Measurements from ENCODE around the gene FLYWCH1.

The FLYWCH1 gene

DNA sequence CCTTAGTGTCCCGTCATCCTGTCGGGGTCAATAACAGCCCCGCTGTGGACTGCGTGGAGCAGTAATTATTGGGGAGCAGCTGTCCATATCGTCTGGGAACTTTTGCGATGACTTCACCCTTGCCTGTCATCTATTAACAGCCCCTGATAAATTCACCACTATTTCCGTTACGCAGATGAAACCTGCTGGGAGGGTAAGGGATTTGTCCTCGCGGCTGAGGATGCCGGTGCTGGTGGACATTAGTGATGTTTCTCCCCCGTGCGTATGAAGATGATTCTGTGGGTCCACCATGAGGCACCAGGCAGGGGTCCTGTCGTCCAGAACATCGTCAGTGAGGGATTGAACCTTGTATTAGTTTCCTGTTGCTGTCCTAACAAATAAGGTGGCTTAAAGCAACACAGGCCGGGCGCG lies 27.7 kb upstream of the FLYWCH1 start:
- TF ChIP-seq, protein P1, sequence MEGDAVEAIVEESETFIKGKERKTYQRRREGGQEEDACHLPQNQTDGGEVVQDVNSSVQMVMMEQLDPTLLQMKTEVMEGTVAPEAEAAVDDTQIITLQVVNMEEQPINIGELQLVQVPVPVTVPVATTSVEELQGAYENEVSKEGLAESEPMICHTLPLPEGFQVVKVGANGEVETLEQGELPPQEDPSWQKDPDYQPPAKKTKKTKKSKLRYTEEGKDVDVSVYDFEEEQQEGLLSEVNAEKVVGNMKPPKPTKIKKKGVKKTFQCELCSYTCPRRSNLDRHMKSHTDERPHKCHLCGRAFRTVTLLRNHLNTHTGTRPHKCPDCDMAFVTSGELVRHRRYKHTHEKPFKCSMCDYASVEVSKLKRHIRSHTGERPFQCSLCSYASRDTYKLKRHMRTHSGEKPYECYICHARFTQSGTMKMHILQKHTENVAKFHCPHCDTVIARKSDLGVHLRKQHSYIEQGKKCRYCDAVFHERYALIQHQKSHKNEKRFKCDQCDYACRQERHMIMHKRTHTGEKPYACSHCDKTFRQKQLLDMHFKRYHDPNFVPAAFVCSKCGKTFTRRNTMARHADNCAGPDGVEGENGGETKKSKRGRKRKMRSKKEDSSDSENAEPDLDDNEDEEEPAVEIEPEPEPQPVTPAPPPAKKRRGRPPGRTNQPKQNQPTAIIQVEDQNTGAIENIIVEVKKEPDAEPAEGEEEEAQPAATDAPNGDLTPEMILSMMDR (IDR thresholded peaks at IDR 0.05; ENCODE audit: borderline replicate concordance, extremely low read depth, low read length, poor library complexity, severe bottlenecking), result no peak
- TF ChIP-seq EZH2 (IDR thresholded peaks at IDR 0.05; ENCODE audit: borderline replicate concordance, low read depth, low read length, severe bottlenecking), result no peak
- peak overlapping the region; percentile 76; the same call in 1 of the 2 replicates for H3K27ac ChIP-seq (ENCODE audit: low read length)
- no peak for ATAC-seq (ENCODE audit: insufficient read depth, low read depth)

GRCh38 chr16:2894231-2894630 lies 17.5 kb upstream of the FLYWCH1 start:
- H3K4me3 ChIP-seq (ENCODE audit: low read depth in 1 of 2, low read length in 2 of 2), result no peak overlapping the region

More for the DNA sequence above, 27.7 kb upstream of the FLYWCH1 start:
- Histone ChIP-seq H3K9me3 (ENCODE audit: insufficient read depth, low read length, severe bottlenecking) (peaks cover 10% of the 10 kb centered on the region), H3K79me2 (ENCODE audit: insufficient read depth, low read length) (peaks cover 21% of the 10 kb centered on the region), H3K4me1 (ENCODE audit: insufficient read depth, low read length) (peaks cover 24% of the 10 kb centered on the region), H4K20me1 (ENCODE audit: insufficient read depth, low read length) (no peaks in the 10 kb centered on the region), H3K4me2 (ENCODE audit: insufficient read depth, low read length) (peak overlapping the region; percentile 94), H2AFZ (ENCODE audit: low read depth, low read length) (peak overlapping the region; percentile 86; the same call in 1 of the 2 replicates), H3K36me3 (ENCODE audit: insufficient read depth, low read length) (no peaks in the 10 kb centered on the region; the same call in 1 of the 2 replicates), H3K4me3 (ENCODE audit: low read depth in 1 of 2, low read length in 2 of 2) (peak overlapping the region; percentile 80 to 83; a peak in 3 of 4 replicates), H3K9ac (ENCODE audit: low read depth, low read length) (peak overlapping the region; percentile 94), H3K27me3 (ENCODE audit: insufficient read depth, low read length, poor library complexity) (no peaks in the 10 kb centered on the region)
- no peak for DNase-seq

GRCh38 chr16:2895813-2896212 lies 15.9 kb upstream of the FLYWCH1 start:
- no peak for ATAC-seq (ENCODE audit: insufficient read depth, low read depth)
- Histone ChIP-seq H3K79me2 (ENCODE audit: insufficient read depth, low read length) (peaks cover 3% of the 10 kb centered on the region), H4K20me1 (ENCODE audit: insufficient read depth, low read length) (peaks cover 4% of the 10 kb centered on the region; the same call in 1 of the 2 replicates), H3K9me3 (ENCODE audit: insufficient read depth, low read length, severe bottlenecking) (no peaks in the 10 kb centered on the region), H3K27ac (ENCODE audit: low read length) (no peak overlapping the region), H3K9ac (ENCODE audit: low read depth, low read length) (no peak overlapping the region), H3K4me3 (ENCODE audit: low read depth in 1 of 2, low read length in 2 of 2) (no peak overlapping the region), H3K27me3 (ENCODE audit: insufficient read depth, low read length, poor library complexity) (no peaks in the 10 kb centered on the region), H3K36me3 (ENCODE audit: insufficient read depth, low read length) (peaks cover 33% of the 10 kb centered on the region), H2AFZ (ENCODE audit: low read depth, low read length) (no peak overlapping the region), H3K4me2 (ENCODE audit: insufficient read depth, low read length) (no peak overlapping the region), H3K4me1 (ENCODE audit: insufficient read depth, low read length) (no peaks in the 10 kb centered on the region)
- DNase-seq, result no peak
- TF ChIP-seq, protein P1 (IDR thresholded peaks at IDR 0.05; ENCODE audit: borderline replicate concordance, extremely low read depth, low read length, poor library complexity, severe bottlenecking), result no peak
- no peak for TF ChIP-seq EZH2 (IDR thresholded peaks at IDR 0.05; ENCODE audit: borderline replicate concordance, low read depth, low read length, severe bottlenecking)

More at GRCh38 chr16:2894231-2894630, 17.5 kb upstream of the FLYWCH1 start:
- H4K20me1 ChIP-seq (ENCODE audit: insufficient read depth, low read length), result peaks cover 4% of the 10 kb centered on the region; the same call in 1 of the 2 replicates
- H3K9me3 ChIP-seq (ENCODE audit: insufficient read depth, low read length, severe bottlenecking), result no peaks in the 10 kb centered on the region
- H3K4me2 ChIP-seq (ENCODE audit: insufficient read depth, low read length), result no peak overlapping the region
- no peak overlapping the region for H3K9ac ChIP-seq (ENCODE audit: low read depth, low read length)
- DNase-seq, result no peak
- no peak overlapping the region for H3K27ac ChIP-seq (ENCODE audit: low read length)
- peaks cover 28% of the 10 kb centered on the region for H3K36me3 ChIP-seq (ENCODE audit: insufficient read depth, low read length)
- no peak overlapping the region for H2AFZ ChIP-seq (ENCODE audit: low read depth, low read length)
- TF ChIP-seq EZH2 (IDR thresholded peaks at IDR 0.05; ENCODE audit: borderline replicate concordance, low read depth, low read length, severe bottlenecking), result no peak
- TF ChIP-seq, protein P1 (IDR thresholded peaks at IDR 0.05; ENCODE audit: borderline replicate concordance, extremely low read depth, low read length, poor library complexity, severe bottlenecking), result no peak
- ATAC-seq (ENCODE audit: insufficient read depth, low read depth), result no peak
- H3K27me3 ChIP-seq (ENCODE audit: insufficient read depth, low read length, poor library complexity), result no peaks in the 10 kb centered on the region
- H3K4me1 ChIP-seq (ENCODE audit: insufficient read depth, low read length), result no peaks in the 10 kb centered on the region
- peaks cover 6% of the 10 kb centered on the region for H3K79me2 ChIP-seq (ENCODE audit: insufficient read depth, low read length)

Measured in DND-41 (cell line).